Neural progenitor cell (in vitro differentiated cells): ENCODE measurements around the gene BCAS1. TPM values are rescaled to one million over a fixed set of nuclear protein-coding genes. Genes with fewer than 3 reads are reported as not detected.

Experiments used
- DNase-seq: peaks from one replicate; pipeline ENCODE4 v3.0.0-alpha.2; 2016; ENCODE audit warnings: low spot score
- H2AFZ ChIP-seq: fragments of 200-600 bp; sonication (generic); replicated peaks from 2 replicates; pipeline ENCODE4 v1.6.1; 2016; ENCODE audit warnings: antibody characterized with exemption
- H3F3A ChIP-seq: fragments of 200-600 bp; sonication (generic); 2 replicates; pipeline ENCODE4 v1.6.1; 2016; ENCODE audit warnings: antibody characterized with exemption, low read depth
- H3K27ac ChIP-seq: fragments of 200-600 bp; sonication (generic); 2 replicates; pipeline ENCODE4 v1.5.1; 2016; ENCODE audit warnings: mild to moderate bottlenecking
- H3K27me3 ChIP-seq: fragments of 200-600 bp; sonication (generic); 2 replicates; pipeline ENCODE4 v1.6.1; 2016; ENCODE audit warnings: mild to moderate bottlenecking, moderate library complexity
- H3K36me3 ChIP-seq: fragments of 200-600 bp; sonication (generic); 2 replicates; pipeline ENCODE4 v1.5.1; 2016
- H3K4me1 ChIP-seq: fragments of 200-600 bp; sonication (generic); 2 replicates; pipeline ENCODE4 v1.6.1; 2016; ENCODE audit warnings: mixed run types
- H3K4me2 ChIP-seq: fragments of 200-600 bp; sonication (generic); 2 replicates; pipeline ENCODE4 v1.6.1; 2016
- H3K4me3 ChIP-seq: fragments of 200-600 bp; sonication (generic); 2 replicates; pipeline ENCODE4 v1.5.1; 2016
- H3K79me2 ChIP-seq: fragments of 200-600 bp; sonication (generic); 2 replicates; pipeline ENCODE4 v1.6.1; 2016; ENCODE audit warnings: low read depth
- H3K9ac ChIP-seq: fragments of 200-600 bp; sonication (generic); 2 replicates; pipeline ENCODE4 v1.6.1; 2016
- H3K9me3 ChIP-seq: fragments of 200-600 bp; sonication (generic); 2 replicates; pipeline ENCODE4 v1.5.1; 2016; ENCODE audit warnings: low read depth
- H4K20me1 ChIP-seq: fragments of 200-600 bp; sonication (generic); 2 replicates; pipeline ENCODE4 v1.6.1; 2016; ENCODE audit warnings: low read depth
- H3K27ac Mint-ChIP-seq: 3 replicates; pipeline ENCODE4 v1.8.0; 2021; ENCODE audit warnings: mixed read lengths
- H3K27me3 Mint-ChIP-seq: 2 replicates; pipeline ENCODE4 v1.8.0; 2022; ENCODE audit warnings: low read depth, mild to moderate bottlenecking, inconsistent platforms, moderate library complexity, mixed read lengths; ENCODE audit not compliant: insufficient read depth
- H3K36me3 Mint-ChIP-seq: 3 replicates; pipeline ENCODE4 v1.8.0; 2021; ENCODE audit warnings: mixed read lengths
- H3K4me1 Mint-ChIP-seq: 3 replicates; pipeline ENCODE4 v1.8.0; 2021; ENCODE audit warnings: mixed read lengths
- H3K4me3 Mint-ChIP-seq: 3 replicates; pipeline ENCODE4 v1.8.0; 2021; ENCODE audit warnings: mild to moderate bottlenecking, moderate library complexity, mixed read lengths
- H3K9me3 Mint-ChIP-seq: 3 replicates; pipeline ENCODE4 v1.8.0; 2020; ENCODE audit warnings: mixed read lengths
- CTCF ChIP-seq: fragments of 200-600 bp; sonication (generic); IDR thresholded peaks from 2 replicates; pipeline ENCODE4 v1.5.1; 2017; ENCODE audit warnings: antibody characterized with exemption, mild to moderate bottlenecking
- EZH2 ChIP-seq: fragments of 200-600 bp; sonication (generic); IDR thresholded peaks from 2 replicates; pipeline ENCODE4 v1.6.1; 2017; ENCODE audit warnings: antibody characterized with exemption, mild to moderate bottlenecking, moderate library complexity
- EZH2phosphoT487 ChIP-seq: fragments of 200-600 bp; sonication (generic); IDR thresholded peaks from 2 replicates; pipeline ENCODE4 v1.6.1; 2017; ENCODE audit warnings: antibody characterized with exemption
- total RNA-seq: library from RNA; depleted of rRNA; stranded (reverse); fragments of >200 nt; gene quantifications from 2 replicates; pipeline ENCODE4 v1.2.3, GENCODE V29; 2015; ENCODE audit warnings: low replicate concordance

The BCAS1 gene
- total RNA-seq, 1 donor from 2014 or later: not detected

- Histone ChIP-seq H3K27ac (no peak overlapping the region), H3K79me2 (no peaks in the 10 kb centered on the region), H4K20me1 (no peaks in the 10 kb centered on the region), H3K4me3 (no peak overlapping the region), H3K36me3 (no peaks in the 10 kb centered on the region), H2AFZ (no peak overlapping the region), H3K9me3 (no peaks in the 10 kb centered on the region), H3K4me2 (no peak overlapping the region), H3K4me1 (no peaks in the 10 kb centered on the region), H3K27me3 (no peaks in the 10 kb centered on the region), H3F3A (no peaks in the 10 kb centered on the region), H3K9ac (no peak overlapping the region)
- no peak for DNase-seq
- Mint-ChIP-seq H3K9me3 (no peaks in the 10 kb centered on the region), H3K4me3 (no peak overlapping the region), H3K36me3 (no peaks in the 10 kb centered on the region), H3K4me1 (peaks cover 13% of the 10 kb centered on the region), H3K27me3 (peaks cover 4% of the 10 kb centered on the region), H3K27ac (peak overlapping the region; percentile 59)
- no peak for TF ChIP-seq EZH2
These were observed 6.8 kb downstream of the BCAS1 start for GRCh38 chr20:54063580-54063979.

- no peaks in the 10 kb centered on the region for H4K20me1 ChIP-seq
- H3K9me3 Mint-ChIP-seq: no peaks in the 10 kb centered on the region
- H3K27ac ChIP-seq: no peak overlapping the region
- no peak overlapping the region for H3K9ac ChIP-seq
- no peaks in the 10 kb centered on the region for H3K36me3 Mint-ChIP-seq
- DNase-seq: peak; percentile 46
- H3K27ac Mint-ChIP-seq: no peak overlapping the region
- no peaks in the 10 kb centered on the region for H3K36me3 ChIP-seq
- peaks cover 4% of the 10 kb centered on the region for H3K27me3 Mint-ChIP-seq
- H3K4me3 Mint-ChIP-seq: no peak overlapping the region
- H3K4me2 ChIP-seq: no peak overlapping the region
- no peaks in the 10 kb centered on the region for H3K27me3 ChIP-seq
- no peaks in the 10 kb centered on the region for H3K4me1 ChIP-seq
- no peaks in the 10 kb centered on the region for H3F3A ChIP-seq
- H3K4me3 ChIP-seq: no peak overlapping the region
- TF ChIP-seq EZH2phosphoT487 (no peak), CTCF (peak; percentile 71), EZH2 (no peak)
- H3K9me3 ChIP-seq: no peaks in the 10 kb centered on the region
- H3K79me2 ChIP-seq: no peaks in the 10 kb centered on the region
- H3K4me1 Mint-ChIP-seq: peaks cover 11% of the 10 kb centered on the region
- H2AFZ ChIP-seq: peak overlapping the region; percentile 5
These were observed 7.5 kb downstream of the BCAS1 start for GRCh38 chr20:54062812-54063280.

- Histone ChIP-seq H3K9ac (no peak overlapping the region), H3K36me3 (no peaks in the 10 kb centered on the region), H2AFZ (no peak overlapping the region), H3K79me2 (no peaks in the 10 kb centered on the region), H4K20me1 (no peaks in the 10 kb centered on the region), H3K27ac (no peak overlapping the region), H3K27me3 (no peaks in the 10 kb centered on the region), H3K4me2 (no peak overlapping the region), H3K4me1 (no peaks in the 10 kb centered on the region), H3K4me3 (no peak overlapping the region), H3K9me3 (no peaks in the 10 kb centered on the region), H3F3A (no peaks in the 10 kb centered on the region)
- H3K4me1 Mint-ChIP-seq: peaks cover 11% of the 10 kb centered on the region
- TF ChIP-seq CTCF (no peak), EZH2phosphoT487 (no peak), EZH2 (no peak)
- H3K27me3 Mint-ChIP-seq: peaks cover 4% of the 10 kb centered on the region
- no peaks in the 10 kb centered on the region for H3K9me3 Mint-ChIP-seq
- H3K4me3 Mint-ChIP-seq: no peak overlapping the region
- no peak for DNase-seq
- H3K27ac Mint-ChIP-seq: no peak overlapping the region
- no peaks in the 10 kb centered on the region for H3K36me3 Mint-ChIP-seq
These were observed 9.1 kb downstream of the BCAS1 start for GRCh38 chr20:54061101-54061881.

GRCh38 chr20:54059691-54060364 lies 10.6 kb downstream of the BCAS1 start:
- Histone ChIP-seq H3K9me3 (no peaks in the 10 kb centered on the region), H3K27ac (no peak overlapping the region), H3K4me3 (no peak overlapping the region), H3F3A (no peaks in the 10 kb centered on the region), H3K36me3 (no peaks in the 10 kb centered on the region), H3K79me2 (no peaks in the 10 kb centered on the region), H3K4me2 (no peak overlapping the region), H3K27me3 (no peaks in the 10 kb centered on the region), H3K9ac (no peak overlapping the region), H4K20me1 (no peaks in the 10 kb centered on the region), H2AFZ (no peak overlapping the region), H3K4me1 (no peaks in the 10 kb centered on the region)
- H3K27ac Mint-ChIP-seq: no peak overlapping the region
- H3K27me3 Mint-ChIP-seq: peaks cover 4% of the 10 kb centered on the region
- TF ChIP-seq EZH2phosphoT487: no peak
- TF ChIP-seq CTCF: no peak
- TF ChIP-seq EZH2: no peak
- no peaks in the 10 kb centered on the region for H3K9me3 Mint-ChIP-seq
- peaks cover 11% of the 10 kb centered on the region for H3K4me1 Mint-ChIP-seq
- H3K36me3 Mint-ChIP-seq: no peaks in the 10 kb centered on the region
- no peak overlapping the region for H3K4me3 Mint-ChIP-seq
- DNase-seq: no peak
